Rectal smooth muscle tissue (tissue), 1 donor: Measurements from ENCODE around the gene RTN4.

Source experiments
- H3K27ac ChIP-seq: one replicate; pipeline ENCODE4 v1.7.0; 2013; ENCODE audit warnings: low read depth, low read length, inconsistent platforms
- H3K27me3 ChIP-seq: one replicate; pipeline ENCODE4 v1.7.0; 2013; ENCODE audit warnings: low read length; ENCODE audit not compliant: control insufficient read depth, insufficient read depth
- H3K36me3 ChIP-seq: one replicate; pipeline ENCODE4 v1.7.0; 2013; ENCODE audit warnings: low read length; ENCODE audit not compliant: control insufficient read depth, insufficient read depth
- H3K4me1 ChIP-seq: one replicate; pipeline ENCODE4 v1.7.0; 2013; ENCODE audit warnings: low read length; ENCODE audit not compliant: control insufficient read depth, insufficient read depth
- H3K4me3 ChIP-seq: one replicate; pipeline ENCODE4 v1.7.0; 2013; ENCODE audit warnings: low read length
- H3K9ac ChIP-seq: one replicate; pipeline ENCODE4 v1.7.0; 2013; ENCODE audit warnings: low read length

Gene RTN4

GRCh38 chr2:54956111-54956627, 94.1 kb downstream of the RTN4 start:
- no peak overlapping the region for H3K27ac ChIP-seq
- no peaks in the 10 kb centered on the region for H3K27me3 ChIP-seq
- H3K4me1 ChIP-seq = no peaks in the 10 kb centered on the region
- H3K9ac ChIP-seq = no peak overlapping the region
- no peaks in the 10 kb centered on the region for H3K36me3 ChIP-seq
- no peak overlapping the region for H3K4me3 ChIP-seq

DNA sequence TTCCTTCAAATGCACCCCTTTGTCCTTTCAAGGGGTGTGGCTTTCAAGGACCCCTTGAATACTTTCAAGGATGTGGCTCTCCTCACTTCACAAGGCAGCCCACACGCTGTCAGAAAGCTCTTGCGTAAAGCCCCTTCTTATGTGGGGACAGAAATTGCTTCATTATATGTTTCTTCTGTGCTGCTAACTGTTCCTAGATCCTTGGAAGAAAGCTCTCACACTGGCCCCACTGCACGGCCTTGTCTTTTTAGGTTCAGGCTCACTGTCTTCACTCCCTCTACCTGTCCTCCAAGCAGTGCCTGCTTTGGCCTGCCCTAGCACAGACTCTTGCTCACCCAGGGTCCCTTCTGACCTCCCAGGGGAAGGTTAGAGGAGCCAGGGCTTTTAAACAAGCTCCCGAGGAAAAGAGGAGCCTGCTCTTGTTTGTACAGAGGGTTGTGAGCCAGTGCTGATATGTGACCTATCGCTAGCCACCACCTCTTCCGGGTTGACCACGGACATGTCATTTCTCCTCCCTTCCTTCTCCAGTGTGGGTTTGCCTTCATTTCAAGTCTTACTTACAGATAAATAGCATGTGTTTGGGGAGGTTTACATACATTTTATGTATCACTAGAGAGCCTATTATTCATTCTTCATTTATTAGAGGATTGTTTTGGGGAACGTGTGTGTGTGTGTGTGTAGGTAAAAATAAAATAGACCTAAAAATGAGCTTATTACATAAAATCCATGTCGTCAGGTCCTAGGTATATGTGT, 94.7 kb downstream of the RTN4 start:
- Histone ChIP-seq H3K9ac (no peak overlapping the region), H3K36me3 (no peaks in the 10 kb centered on the region), H3K27me3 (no peaks in the 10 kb centered on the region), H3K4me1 (no peaks in the 10 kb centered on the region), H3K27ac (no peak overlapping the region), H3K4me3 (no peak overlapping the region)

- H3K4me1 ChIP-seq = no peaks in the 10 kb centered on the region
- H3K4me3 ChIP-seq = no peak overlapping the region
- no peak overlapping the region for H3K27ac ChIP-seq
- H3K9ac ChIP-seq = no peak overlapping the region
- H3K27me3 ChIP-seq = no peaks in the 10 kb centered on the region
- H3K36me3 ChIP-seq = no peaks in the 10 kb centered on the region
Measured at GRCh38 chr2:54954705-54955357, 95.4 kb downstream of the RTN4 start.

- Histone ChIP-seq H3K4me3 (no peak overlapping the region), H3K27me3 (no peaks in the 10 kb centered on the region), H3K4me1 (no peaks in the 10 kb centered on the region), H3K27ac (no peak overlapping the region), H3K36me3 (no peaks in the 10 kb centered on the region), H3K9ac (no peak overlapping the region)
Measured at GRCh38 chr2:54954158-54954557, 96.1 kb downstream of the RTN4 start.

- Histone ChIP-seq H3K4me3 (no peak overlapping the region), H3K36me3 (no peaks in the 10 kb centered on the region), H3K9ac (no peak overlapping the region), H3K27ac (no peak overlapping the region), H3K27me3 (no peaks in the 10 kb centered on the region), H3K4me1 (no peaks in the 10 kb centered on the region)
Measured at GRCh38 chr2:54952978-54953456, 97.2 kb downstream of the RTN4 start.

DNA sequence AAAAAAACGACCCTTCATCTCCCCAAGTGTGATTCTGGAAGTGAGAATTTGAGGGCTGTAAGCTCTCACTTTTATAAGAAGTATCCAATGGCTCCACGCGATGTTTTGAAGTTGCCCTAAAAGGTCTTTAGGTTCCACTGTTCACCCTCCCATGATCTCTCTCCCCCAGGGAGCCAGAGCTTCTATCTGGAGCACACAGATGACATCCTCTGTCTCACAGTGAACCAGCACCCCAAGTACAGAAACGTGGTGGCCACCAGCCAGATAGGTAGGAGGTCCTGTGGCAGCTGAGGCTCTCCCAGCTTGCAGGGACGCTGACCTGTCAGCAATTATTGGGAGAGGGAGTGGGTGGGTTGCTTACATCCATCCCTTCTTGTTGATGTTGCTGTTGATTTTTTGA, 97.8 kb downstream of the RTN4 start:
- Histone ChIP-seq H3K27ac (no peak overlapping the region), H3K4me1 (no peaks in the 10 kb centered on the region), H3K4me3 (no peak overlapping the region), H3K9ac (no peak overlapping the region), H3K36me3 (no peaks in the 10 kb centered on the region), H3K27me3 (no peaks in the 10 kb centered on the region)

DNA sequence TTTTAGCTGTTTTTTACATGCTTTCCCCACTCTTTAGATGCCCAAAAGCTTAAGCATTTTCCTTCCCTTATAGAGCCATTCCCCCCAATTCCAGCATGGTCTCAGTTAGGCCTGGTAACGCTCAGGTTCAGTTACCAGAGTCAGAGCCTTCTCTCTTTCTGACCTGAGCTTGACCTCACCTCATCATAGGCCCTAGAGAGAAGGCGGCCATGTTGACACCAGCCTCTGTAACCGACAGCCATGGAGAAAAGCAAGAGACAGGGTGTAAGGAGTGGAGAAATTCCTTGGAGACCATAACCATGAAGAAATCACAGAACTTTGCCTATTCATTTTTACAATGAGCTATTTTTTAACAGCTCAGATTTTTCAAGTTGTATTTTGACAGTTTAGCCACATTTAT, 99.4 kb downstream of the RTN4 start:
- H3K36me3 ChIP-seq = no peaks in the 10 kb centered on the region
- no peaks in the 10 kb centered on the region for H3K27me3 ChIP-seq
- H3K4me1 ChIP-seq = no peaks in the 10 kb centered on the region

GRCh38 chr2:54949431-54949830, 100.8 kb downstream of the RTN4 start:
- H3K9ac ChIP-seq = no peak overlapping the region
- no peak overlapping the region for H3K4me3 ChIP-seq
- H3K4me1 ChIP-seq = no peaks in the 10 kb centered on the region
- H3K27me3 ChIP-seq = no peaks in the 10 kb centered on the region
- no peak overlapping the region for H3K27ac ChIP-seq
- H3K36me3 ChIP-seq = no peaks in the 10 kb centered on the region

More for the DNA sequence above, 99.4 kb downstream of the RTN4 start:
- no peak overlapping the region for H3K4me3 ChIP-seq
- no peak overlapping the region for H3K27ac ChIP-seq
- H3K9ac ChIP-seq = no peak overlapping the region

GRCh38 chr2:54948120-54948519, 102.1 kb downstream of the RTN4 start:
- Histone ChIP-seq H3K9ac (no peak overlapping the region), H3K4me1 (no peaks in the 10 kb centered on the region), H3K27me3 (no peaks in the 10 kb centered on the region), H3K27ac (no peak overlapping the region), H3K4me3 (no peak overlapping the region), H3K36me3 (no peaks in the 10 kb centered on the region)

GRCh38 chr2:54947646-54948045, 102.6 kb downstream of the RTN4 start:
- Histone ChIP-seq H3K27me3 (no peaks in the 10 kb centered on the region), H3K9ac (no peak overlapping the region), H3K4me3 (no peak overlapping the region)

DNA sequence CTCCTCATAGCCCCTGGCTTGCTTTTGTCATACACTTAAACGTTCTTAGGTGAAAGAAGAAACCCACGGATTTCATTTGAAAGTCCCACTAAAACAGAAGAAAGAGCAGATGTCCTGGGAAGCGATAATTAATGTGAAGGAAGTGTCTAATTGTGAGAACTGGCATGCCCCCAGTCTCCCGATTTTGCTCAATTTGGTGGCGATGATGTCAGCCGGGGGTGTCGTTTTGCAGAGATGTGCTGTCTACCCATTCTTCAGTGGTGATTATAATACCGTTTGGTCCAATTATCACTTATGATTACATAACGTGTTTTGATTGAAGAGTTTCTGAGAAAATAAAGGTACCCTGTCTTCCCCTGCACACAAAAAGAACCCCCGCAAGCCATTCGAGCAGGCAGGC, 103.1 kb downstream of the RTN4 start:
- H3K27ac ChIP-seq = no peak overlapping the region
- H3K9ac ChIP-seq = no peak overlapping the region

More at GRCh38 chr2:54947646-54948045, 102.6 kb downstream of the RTN4 start:
- Histone ChIP-seq H3K4me1 (no peaks in the 10 kb centered on the region), H3K27ac (no peak overlapping the region), H3K36me3 (no peaks in the 10 kb centered on the region)

GRCh38 chr2:54946220-54946805, 103.9 kb downstream of the RTN4 start:
- no peaks in the 10 kb centered on the region for H3K27me3 ChIP-seq
- no peak overlapping the region for H3K4me3 ChIP-seq
- H3K27ac ChIP-seq = no peak overlapping the region

More for the DNA sequence above, 103.1 kb downstream of the RTN4 start:
- no peaks in the 10 kb centered on the region for H3K36me3 ChIP-seq
- H3K4me1 ChIP-seq = no peaks in the 10 kb centered on the region
- H3K4me3 ChIP-seq = no peak overlapping the region
- H3K27me3 ChIP-seq = no peaks in the 10 kb centered on the region

More at GRCh38 chr2:54946220-54946805, 103.9 kb downstream of the RTN4 start:
- no peaks in the 10 kb centered on the region for H3K36me3 ChIP-seq
- no peak overlapping the region for H3K9ac ChIP-seq
- H3K4me1 ChIP-seq = no peaks in the 10 kb centered on the region
